HepG2 (cell line): Measurements from ENCODE around the gene ZNF546. TPM values are rescaled to one million over a fixed set of nuclear protein-coding genes. Genes with fewer than 3 reads are reported as not detected.

Source experiments
- CBFB ChIP-seq: sonication (generic); formaldehyde crosslinking; IDR thresholded peaks from 2 replicates; pipeline ENCODE4 v1.4.0; 2020; ENCODE audit warnings: missing genetic modification reagents
- CBX1 ChIP-seq: IDR thresholded peaks from one replicate; pipeline ENCODE4 v1.6.1; 2016; ENCODE audit warnings: antibody characterized with exemption, low read depth
- JUNB ChIP-seq: sonication (generic); formaldehyde crosslinking; IDR thresholded peaks from 2 replicates; pipeline ENCODE4 v1.8.0; 2022; ENCODE audit warnings: missing genetic modification reagents, mild to moderate bottlenecking, borderline replicate concordance
- LCORL ChIP-seq, 2 experiments: fragments of 450-650 bp in 1 of 2; sonication (generic) in 1 of 2; formaldehyde crosslinking in 1 of 2; IDR thresholded peaks; 2 replicates each; pipeline versions ENCODE4 v1.5.0 to v1.6.1; 2017 to 2020; ENCODE audit warnings: antibody characterized with exemption in 1 of 2, missing genetic modification reagents in 1 of 2
- MED1 ChIP-seq: sonication (generic); formaldehyde crosslinking; IDR thresholded peaks from 2 replicates; pipeline ENCODE4 v1.4.0; 2020; ENCODE audit warnings: missing genetic modification reagents
- MYPOP ChIP-seq: sonication (generic); formaldehyde crosslinking; IDR thresholded peaks from 2 replicates; pipeline ENCODE4 v1.8.1; 2023; ENCODE audit warnings: mild to moderate bottlenecking, moderate library complexity, missing genetic modification reagents
- PHB2 ChIP-seq: fragments of 450-650 bp; IDR thresholded peaks from 2 replicates; pipeline ENCODE4 v1.6.1; 2018; ENCODE audit not compliant: partially characterized antibody
- RFX3 ChIP-seq: IDR thresholded peaks from 2 replicates; pipeline ENCODE4 v1.6.1; 2016; ENCODE audit warnings: missing biosample characterization, missing genetic modification reagents
- TAF1 ChIP-seq: sonication (generic); formaldehyde crosslinking; IDR thresholded peaks from 2 replicates; pipeline ENCODE4 v1.4.0; 2020; ENCODE audit warnings: missing genetic modification reagents
- TEAD3 ChIP-seq: optimal IDR thresholded peaks from 2 replicates; pipeline ENCODE3; 2016; ENCODE audit warnings: borderline replicate concordance
- ZBTB43 ChIP-seq: sonication (generic); formaldehyde crosslinking; conservative IDR thresholded peaks from 2 replicates; pipeline ENCODE4 v1.4.0; 2020; ENCODE audit warnings: missing genetic modification reagents
- ZC3H4 ChIP-seq: sonication (generic); formaldehyde crosslinking; IDR thresholded peaks from 2 replicates; pipeline ENCODE4 v1.4.0; 2020; ENCODE audit warnings: missing genetic modification reagents, borderline replicate concordance
- ZFP36 ChIP-seq: fragments of 150-350 bp; IDR thresholded peaks from 2 replicates; pipeline ENCODE4 v1.6.1; 2018; ENCODE audit warnings: borderline replicate concordance, low read length, low read depth; ENCODE audit not compliant: partially characterized antibody
- ZNF224 ChIP-seq: sonication (generic); formaldehyde crosslinking; IDR thresholded peaks from 2 replicates; pipeline ENCODE4 v1.5.0; 2020; ENCODE audit warnings: mild to moderate bottlenecking, missing genetic modification reagents
- ZNF274 ChIP-seq: sonication (generic); formaldehyde crosslinking; IDR thresholded peaks from 2 replicates; pipeline ENCODE4 v1.5.1; 2020; ENCODE audit warnings: mild to moderate bottlenecking, missing genetic modification reagents
- polyA plus RNA-seq, 8 experiments: library from polyadenylated mRNA; depleted of rRNA in 3 of 8; stranded (reverse) in 7 of 8; unstranded in 1 of 8; fragments of >200 nt; fragmentation: Illumina TruSeq in 4 of 8; extraction: Trizol in 4 of 8; gene quantifications; 2 replicates each; pipeline versions ENCODE4 v1.2.1 to v1.2.3, GENCODE V29; 2011 to 2016; ENCODE audit warnings: low read depth in 4 of 8, missing spikeins in 1 of 8, mixed read lengths in 1 of 8; ENCODE audit not compliant: insufficient read depth in 1 of 8
- total RNA-seq, 5 experiments: library from RNA; depleted of rRNA; stranded (reverse); fragments of >200 nt; fragmentation: Illumina TruSeq; extraction: Trizol; gene quantifications; 2 replicates each; pipeline ENCODE4 v1.2.3, GENCODE V29; 2016; ENCODE audit warnings: low read depth in 1 of 5
- TF ChIP-seq, protein P1 (sequence below): sonication (generic); formaldehyde crosslinking; IDR thresholded peaks from 2 replicates; pipeline ENCODE4 v1.5.1; 2020; ENCODE audit warnings: mild to moderate bottlenecking, missing genetic modification reagents, moderate library complexity
- TF ChIP-seq, protein P2 (sequence below): sonication (generic); formaldehyde crosslinking; conservative IDR thresholded peaks from 2 replicates; pipeline ENCODE4 v1.8.0; 2022; ENCODE audit warnings: missing genetic modification reagents
- TF ChIP-seq, protein P3 (sequence below): sonication (generic); formaldehyde crosslinking; IDR thresholded peaks from 2 replicates; pipeline ENCODE4 v1.9.0; 2021; ENCODE audit warnings: missing genetic modification reagents, mild to moderate bottlenecking, borderline replicate concordance
- TF ChIP-seq, protein P4 (sequence below), 2 experiments: fragments of 450-650 bp in 1 of 2; sonication (generic) in 1 of 2; formaldehyde crosslinking; IDR thresholded peaks; 2 replicates each; pipeline versions ENCODE4 v1.5.0 to v1.8.0; 2020 to 2022; ENCODE audit warnings: mild to moderate bottlenecking in 1 of 2, missing genetic modification reagents in 1 of 2

Gene ZNF546
- total and polyA plus RNA-seq, 2 of the 13 experiments (the other 11 are each of a cell fraction or from before 2014, with no cell fraction given), result 2.2 to 4.1 TPM

DNA sequence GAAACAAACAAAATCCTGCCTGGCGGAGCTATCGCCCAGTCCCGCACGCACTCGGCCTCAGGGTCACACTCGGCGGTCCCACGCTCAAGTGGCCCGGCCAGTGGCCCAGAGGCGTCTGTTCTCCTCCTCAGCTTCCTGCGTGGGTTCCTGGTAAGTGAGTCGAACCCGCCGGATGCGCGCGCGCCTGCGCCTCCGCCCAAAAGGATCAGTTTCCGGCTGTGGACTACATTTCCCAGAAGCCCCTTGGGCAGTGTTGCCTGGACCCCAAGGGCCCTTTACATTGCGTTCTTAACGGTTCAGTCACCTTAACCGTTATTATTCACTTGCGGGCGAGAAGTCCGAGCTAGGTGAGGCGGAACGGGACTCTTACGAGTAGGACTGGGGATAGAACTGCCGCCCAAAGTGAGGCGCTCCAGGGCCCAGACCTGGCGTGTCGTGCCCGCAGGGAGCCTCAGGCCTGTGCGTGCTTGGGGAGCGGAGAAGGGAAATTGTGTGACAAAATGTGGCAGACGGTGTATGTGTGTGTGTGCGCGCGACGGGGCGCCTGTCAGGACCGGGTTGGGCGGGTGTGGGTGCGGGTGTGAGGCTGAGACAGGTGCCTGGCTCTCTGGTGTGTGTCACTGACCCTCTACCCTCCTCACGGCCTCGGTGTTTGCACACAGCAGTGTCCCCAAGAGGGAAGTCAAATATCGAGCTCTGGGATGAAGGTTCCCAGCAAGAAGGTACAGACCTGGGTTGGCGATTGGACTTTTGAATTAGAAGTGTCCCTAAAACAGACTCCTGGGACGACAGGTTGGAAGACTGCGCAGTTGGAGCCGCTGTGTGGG lies at the start of gene ZNF546 (continued):
- TF ChIP-seq, protein P1, sequence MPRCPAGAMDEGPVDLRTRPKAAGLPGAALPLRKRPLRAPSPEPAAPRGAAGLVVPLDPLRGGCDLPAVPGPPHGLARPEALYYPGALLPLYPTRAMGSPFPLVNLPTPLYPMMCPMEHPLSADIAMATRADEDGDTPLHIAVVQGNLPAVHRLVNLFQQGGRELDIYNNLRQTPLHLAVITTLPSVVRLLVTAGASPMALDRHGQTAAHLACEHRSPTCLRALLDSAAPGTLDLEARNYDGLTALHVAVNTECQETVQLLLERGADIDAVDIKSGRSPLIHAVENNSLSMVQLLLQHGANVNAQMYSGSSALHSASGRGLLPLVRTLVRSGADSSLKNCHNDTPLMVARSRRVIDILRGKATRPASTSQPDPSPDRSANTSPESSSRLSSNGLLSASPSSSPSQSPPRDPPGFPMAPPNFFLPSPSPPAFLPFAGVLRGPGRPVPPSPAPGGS (CRISPR knock-in tag), result no peak; the same call in 1 of the 2 replicates
- peak; percentile 65; the same call in 1 of the 2 replicates for TF ChIP-seq ZNF224 (CRISPR knock-in tag)
- no peak; the same call in 1 of the 2 replicates for TF ChIP-seq MYPOP (CRISPR knock-in tag)
- TF ChIP-seq TAF1 (CRISPR knock-in tag), result peak; percentile 80
- TF ChIP-seq, protein P2, sequence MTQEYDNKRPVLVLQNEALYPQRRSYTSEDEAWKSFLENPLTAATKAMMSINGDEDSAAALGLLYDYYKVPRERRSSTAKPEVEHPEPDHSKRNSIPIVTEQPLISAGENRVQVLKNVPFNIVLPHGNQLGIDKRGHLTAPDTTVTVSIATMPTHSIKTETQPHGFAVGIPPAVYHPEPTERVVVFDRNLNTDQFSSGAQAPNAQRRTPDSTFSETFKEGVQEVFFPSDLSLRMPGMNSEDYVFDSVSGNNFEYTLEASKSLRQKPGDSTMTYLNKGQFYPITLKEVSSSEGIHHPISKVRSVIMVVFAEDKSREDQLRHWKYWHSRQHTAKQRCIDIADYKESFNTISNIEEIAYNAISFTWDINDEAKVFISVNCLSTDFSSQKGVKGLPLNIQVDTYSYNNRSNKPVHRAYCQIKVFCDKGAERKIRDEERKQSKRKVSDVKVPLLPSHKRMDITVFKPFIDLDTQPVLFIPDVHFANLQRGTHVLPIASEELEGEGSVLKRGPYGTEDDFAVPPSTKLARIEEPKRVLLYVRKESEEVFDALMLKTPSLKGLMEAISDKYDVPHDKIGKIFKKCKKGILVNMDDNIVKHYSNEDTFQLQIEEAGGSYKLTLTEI, result no peak
- no peak for TF ChIP-seq ZBTB43 (CRISPR knock-in tag)
- no peak for TF ChIP-seq ZFP36
- TF ChIP-seq JUNB (CRISPR knock-in tag), result no peak
- peak; percentile 41; the same call in 1 of the 2 replicates for TF ChIP-seq ZNF274 (CRISPR knock-in tag)
- TF ChIP-seq, protein P3, sequence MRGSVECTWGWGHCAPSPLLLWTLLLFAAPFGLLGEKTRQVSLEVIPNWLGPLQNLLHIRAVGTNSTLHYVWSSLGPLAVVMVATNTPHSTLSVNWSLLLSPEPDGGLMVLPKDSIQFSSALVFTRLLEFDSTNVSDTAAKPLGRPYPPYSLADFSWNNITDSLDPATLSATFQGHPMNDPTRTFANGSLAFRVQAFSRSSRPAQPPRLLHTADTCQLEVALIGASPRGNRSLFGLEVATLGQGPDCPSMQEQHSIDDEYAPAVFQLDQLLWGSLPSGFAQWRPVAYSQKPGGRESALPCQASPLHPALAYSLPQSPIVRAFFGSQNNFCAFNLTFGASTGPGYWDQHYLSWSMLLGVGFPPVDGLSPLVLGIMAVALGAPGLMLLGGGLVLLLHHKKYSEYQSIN, result no peak
- no peak for TF ChIP-seq TEAD3
- no peak for TF ChIP-seq ZC3H4 (CRISPR knock-in tag)
- no peak for TF ChIP-seq PHB2
- TF ChIP-seq CBX1, result no peak
- TF ChIP-seq, protein P4, sequence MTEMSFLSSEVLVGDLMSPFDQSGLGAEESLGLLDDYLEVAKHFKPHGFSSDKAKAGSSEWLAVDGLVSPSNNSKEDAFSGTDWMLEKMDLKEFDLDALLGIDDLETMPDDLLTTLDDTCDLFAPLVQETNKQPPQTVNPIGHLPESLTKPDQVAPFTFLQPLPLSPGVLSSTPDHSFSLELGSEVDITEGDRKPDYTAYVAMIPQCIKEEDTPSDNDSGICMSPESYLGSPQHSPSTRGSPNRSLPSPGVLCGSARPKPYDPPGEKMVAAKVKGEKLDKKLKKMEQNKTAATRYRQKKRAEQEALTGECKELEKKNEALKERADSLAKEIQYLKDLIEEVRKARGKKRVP (CRISPR knock-in tag; IDR thresholded peaks at IDR 0.05), result peak in 1 of 2 experiments; percentile 23; a peak in 1 of 4 replicates
- TF ChIP-seq MED1 (CRISPR knock-in tag), result peak; percentile 56; the same call in 1 of the 2 replicates
- no peak for TF ChIP-seq RFX3 (CRISPR knock-in tag)
- no peak for TF ChIP-seq LCORL (IDR thresholded peaks at IDR 0.05)
- no peak; the same call in 1 of the 2 replicates for TF ChIP-seq LCORL (CRISPR knock-in tag; IDR thresholded peaks at IDR 0.05)
- TF ChIP-seq CBFB (CRISPR knock-in tag), result 0 out of 2 replicates have a peak, but pooled peaks have one; percentile 5
